Neural cell (in vitro differentiated cells): ENCODE measurements around the gene OXER1. TPM values are rescaled to one million over a fixed set of nuclear protein-coding genes. Genes with fewer than 3 reads are reported as not detected.

Source experiments
- H2AFZ ChIP-seq: fragments of 200-600, 300-800 bp; sonication (generic), shearing (Covaris generic); 2 replicates; pipeline ENCODE4 v1.6.0; 2014; ENCODE audit warnings: low read depth, mild to moderate bottlenecking, antibody characterized with exemption, low read length, moderate library complexity
- H3F3A ChIP-seq: fragments of 200-600 bp; shearing (Covaris generic); 2 replicates; pipeline ENCODE4 v1.6.1; 2016; ENCODE audit warnings: mild to moderate bottlenecking, moderate library complexity, mixed read lengths, antibody characterized with exemption, low read length; ENCODE audit not compliant: insufficient read depth, poor library complexity, severe bottlenecking
- H3K27ac ChIP-seq: fragments of 200-600, 300-800 bp; sonication (generic), shearing (Covaris generic); 2 replicates; pipeline ENCODE4 v1.5.1; 2014; ENCODE audit warnings: mild to moderate bottlenecking, low read length, moderate library complexity
- H3K27me3 ChIP-seq: fragments of 300-800, 200-600 bp; sonication (generic), shearing (Covaris generic); 2 replicates; pipeline ENCODE4 v1.6.0; 2014; ENCODE audit warnings: mild to moderate bottlenecking, low read depth, low read length, moderate library complexity; ENCODE audit not compliant: insufficient read depth
- H3K36me3 ChIP-seq: fragments of 300-800, 200-600 bp; sonication (generic), shearing (Covaris generic); 2 replicates; pipeline ENCODE4 v1.5.1; 2014; ENCODE audit warnings: mild to moderate bottlenecking, antibody characterized with exemption, low read length, moderate library complexity; ENCODE audit not compliant: insufficient read depth
- H3K4me2 ChIP-seq: fragments of 300-800, 200-600 bp; sonication (generic), shearing (Covaris generic); 2 replicates; pipeline ENCODE4 v1.6.0; 2014; ENCODE audit warnings: mild to moderate bottlenecking, low read length
- H3K4me3 ChIP-seq: fragments of 300-800, 200-600 bp; sonication (generic), shearing (Covaris generic); 2 replicates; pipeline ENCODE4 v1.5.1; 2014; ENCODE audit warnings: mild to moderate bottlenecking, low read length, moderate library complexity
- H3K79me2 ChIP-seq: fragments of 200-600 bp; shearing (Covaris generic); replicated peaks from 2 replicates; pipeline ENCODE4 v1.6.0; 2014; ENCODE audit warnings: mild to moderate bottlenecking, low read length, moderate library complexity; ENCODE audit not compliant: insufficient read depth
- H3K9ac ChIP-seq: fragments of 300-800, 200-600 bp; sonication (generic), shearing (Covaris generic); 2 replicates; pipeline ENCODE4 v1.6.1; 2016; ENCODE audit warnings: mild to moderate bottlenecking, low read length, mixed read lengths
- H3K9me2 ChIP-seq: fragments of 200-600 bp; shearing (Covaris generic); 2 replicates; pipeline ENCODE4 v1.6.1; 2016; ENCODE audit warnings: mild to moderate bottlenecking, low read length, mixed read lengths; ENCODE audit not compliant: insufficient read depth
- H3K9me3 ChIP-seq: fragments of 200-600, 300-800 bp; sonication (generic), shearing (Covaris generic); 2 replicates; pipeline ENCODE4 v1.6.1; 2016; ENCODE audit warnings: mild to moderate bottlenecking, mixed run types, low read length, moderate library complexity, mixed read lengths
- H4K20me1 ChIP-seq: fragments of 200-600 bp; shearing (Covaris generic); 2 replicates; pipeline ENCODE4 v1.6.1; 2016; ENCODE audit warnings: mild to moderate bottlenecking, mixed run types; ENCODE audit not compliant: insufficient read depth
- CTCF ChIP-seq: fragments of 450-650 bp; IDR thresholded peaks from 2 replicates; pipeline ENCODE4 v1.5.1; 2014; ENCODE audit warnings: antibody characterized with exemption, mild to moderate bottlenecking, moderate library complexity; ENCODE audit not compliant: poor library complexity, severe bottlenecking
- EP300 ChIP-seq: fragments of 450-650 bp; conservative IDR thresholded peaks from 2 replicates; pipeline ENCODE4 v1.6.1; 2014; ENCODE audit warnings: antibody characterized with exemption, mild to moderate bottlenecking, moderate library complexity; ENCODE audit not compliant: poor library complexity, severe bottlenecking
- EZH2 ChIP-seq: fragments of 200-600, 300-800 bp; shearing (Covaris generic), sonication (generic); IDR thresholded peaks from 2 replicates; pipeline ENCODE4 v1.6.1; 2014; ENCODE audit warnings: antibody characterized with exemption, low read length, borderline replicate concordance, mild to moderate bottlenecking; ENCODE audit not compliant: insufficient read depth, poor library complexity, severe bottlenecking
- MXI1 ChIP-seq: fragments of 450-650 bp; conservative IDR thresholded peaks from 2 replicates; pipeline ENCODE4 v1.6.1; 2014; ENCODE audit warnings: antibody characterized with exemption, mild to moderate bottlenecking; ENCODE audit not compliant: poor library complexity, severe bottlenecking
- POLR2AphosphoS5 ChIP-seq: IDR thresholded peaks from 2 replicates; pipeline ENCODE4 v1.6.1; 2012
- RAD21 ChIP-seq: fragments of 450-650 bp; conservative IDR thresholded peaks from 2 replicates; pipeline ENCODE4 v1.6.1; 2014; ENCODE audit warnings: antibody characterized with exemption, mild to moderate bottlenecking, moderate library complexity
- REST ChIP-seq: IDR thresholded peaks from 2 replicates; pipeline ENCODE4 v1.6.1; 2012; ENCODE audit warnings: borderline replicate concordance
- SMC3 ChIP-seq: fragments of 450-650 bp; conservative IDR thresholded peaks from 2 replicates; pipeline ENCODE4 v1.6.1; 2014; ENCODE audit warnings: antibody characterized with exemption, mild to moderate bottlenecking, moderate library complexity; ENCODE audit not compliant: poor library complexity
- TAF1 ChIP-seq: IDR thresholded peaks from 2 replicates; pipeline ENCODE4 v1.6.1; 2012; ENCODE audit warnings: low read depth
- polyA plus RNA-seq: library from polyadenylated mRNA; depleted of rRNA; stranded (reverse); fragments of >200 nt; gene quantifications from 2 replicates; pipeline ENCODE4 v1.2.3, GENCODE V29; 2014
- small RNA-seq, 3 experiments: library from RNA; depleted of rRNA; stranded (forward); fragments of <200 nt; gene quantifications; one replicate each; pipeline ENCODE3, GENCODE V24; 2012

Gene OXER1
- polyA plus RNA-seq, 1 donor from 2014 or later: not detected

- Histone ChIP-seq H3K4me2 (no peak overlapping the region), H3K4me3 (no peak overlapping the region), H3K27me3 (no peaks in the 10 kb centered on the region), H3K9me3 (no peaks in the 10 kb centered on the region), H3K36me3 (no peaks in the 10 kb centered on the region), H3F3A (no peaks in the 10 kb centered on the region), H4K20me1 (no peaks in the 10 kb centered on the region), H3K9ac (no peak overlapping the region), H2AFZ (no peak overlapping the region), H3K27ac (no peak overlapping the region), H3K79me2 (no peaks in the 10 kb centered on the region), H3K9me2 (no peaks in the 10 kb centered on the region)
- no peak for TF ChIP-seq EZH2
- no peak for TF ChIP-seq TAF1
- TF ChIP-seq CTCF: no peak
- no peak for TF ChIP-seq POLR2AphosphoS5
Measured at GRCh38 chr2:42713920-42714319, 50.0 kb downstream of the OXER1 start.

- no peaks in the 10 kb centered on the region for H3K9me3 ChIP-seq
- no peak for TF ChIP-seq EP300
- no peak for TF ChIP-seq EZH2
- TF ChIP-seq SMC3: no peak
- no peak for TF ChIP-seq RAD21
- TF ChIP-seq POLR2AphosphoS5: no peak
- no peak for TF ChIP-seq TAF1
- TF ChIP-seq MXI1: no peak
- no peak for TF ChIP-seq CTCF
- no peak for TF ChIP-seq REST
- no peaks in the 10 kb centered on the region for H3K9me2 ChIP-seq
- no peak overlapping the region for H3K9ac ChIP-seq
- H2AFZ ChIP-seq: no peak overlapping the region
- no peaks in the 10 kb centered on the region for H3K27me3 ChIP-seq
- H3K4me2 ChIP-seq: no peak overlapping the region
- no peaks in the 10 kb centered on the region for H3K36me3 ChIP-seq
- no peaks in the 10 kb centered on the region for H4K20me1 ChIP-seq
- H3K79me2 ChIP-seq: no peaks in the 10 kb centered on the region
- H3K27ac ChIP-seq: no peak overlapping the region
- H3F3A ChIP-seq: no peaks in the 10 kb centered on the region
- H3K4me3 ChIP-seq: no peak overlapping the region
Measured at GRCh38 chr2:42712934-42713333, 51.0 kb downstream of the OXER1 start.

Small RNA genes within 50 kb of the gene (small RNA-seq; reads per million reads assigned to genes)
- gene RNU6-137P: 0 reads per million in 3 experiments

Other genes starting within 250 kb of the OXER1 start
- gene MTA3, start 195.5 kb downstream of the OXER1 start, polyA plus RNA-seq: 11.2 and 11.9 TPM in 2 replicates
- not detected in 2 replicates for gene HAAO, start 28.4 kb upstream of the OXER1 start, polyA plus RNA-seq